Right renal pelvis (tissue), 4 donors: ENCODE measurements around the gene GEMIN7. TPM values are rescaled to one million over a fixed set of nuclear protein-coding genes. Genes with fewer than 3 reads are reported as not detected.

ENCODE experiments used
- DNase-seq, 4 donors: peaks; one replicate each; pipeline ENCODE4 v3.0.0-alpha.2; 2013; ENCODE audit warnings: low read depth in 4 of 4, low spot score in 3 of 4, missing footprints in 1 of 4
- polyA plus RNA-seq, 4 donors: library from polyadenylated mRNA; unstranded; fragments of 120-200 nt; gene quantifications; one replicate each; pipeline ENCODE4 v1.2.1, GENCODE V29; 2013; ENCODE audit not compliant: insufficient read length in 4 of 4

Gene GEMIN7
- polyA plus RNA-seq, 4 donors, result 19.0 to 26.7 (median 21.8) TPM

DNA sequence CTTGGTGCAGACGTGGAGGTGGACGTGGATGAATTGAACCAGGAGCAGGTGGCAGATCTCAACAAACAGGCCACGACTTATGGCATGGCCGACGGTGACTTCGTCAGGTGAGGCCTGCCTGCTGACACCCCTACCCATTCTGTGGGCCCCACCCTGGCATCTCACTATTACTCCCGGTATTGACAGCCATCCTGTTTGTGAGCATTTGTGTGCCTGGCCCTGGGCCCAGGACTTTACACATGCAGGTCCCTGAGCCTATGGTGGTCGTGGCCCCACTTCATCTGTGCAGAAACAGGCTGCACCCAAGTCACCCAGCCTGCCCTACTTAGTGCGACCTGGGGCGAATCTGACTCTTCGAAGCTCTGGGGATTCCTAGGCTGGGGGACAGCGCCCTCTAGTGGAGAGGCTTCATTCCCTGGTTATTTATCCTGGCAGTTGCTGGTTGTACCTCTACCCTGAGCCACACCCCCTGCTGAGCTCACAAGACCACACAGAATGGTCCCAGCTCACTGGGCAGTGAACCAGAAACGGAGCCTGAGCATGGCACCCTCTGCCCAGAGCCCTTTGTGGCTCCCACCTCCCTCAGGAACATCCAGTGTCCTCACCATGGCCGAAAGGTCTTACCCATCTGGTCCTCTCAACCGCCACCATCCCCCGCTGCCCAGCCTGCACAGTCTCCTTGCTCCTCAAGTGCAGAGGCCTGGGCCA, 19.6 kb upstream of the GEMIN7 start:
- DNase-seq, result no peak

- no peak for DNase-seq
Observed at GRCh38 chr19:45061965-45062364, 17.1 kb upstream of the GEMIN7 start.

DNA sequence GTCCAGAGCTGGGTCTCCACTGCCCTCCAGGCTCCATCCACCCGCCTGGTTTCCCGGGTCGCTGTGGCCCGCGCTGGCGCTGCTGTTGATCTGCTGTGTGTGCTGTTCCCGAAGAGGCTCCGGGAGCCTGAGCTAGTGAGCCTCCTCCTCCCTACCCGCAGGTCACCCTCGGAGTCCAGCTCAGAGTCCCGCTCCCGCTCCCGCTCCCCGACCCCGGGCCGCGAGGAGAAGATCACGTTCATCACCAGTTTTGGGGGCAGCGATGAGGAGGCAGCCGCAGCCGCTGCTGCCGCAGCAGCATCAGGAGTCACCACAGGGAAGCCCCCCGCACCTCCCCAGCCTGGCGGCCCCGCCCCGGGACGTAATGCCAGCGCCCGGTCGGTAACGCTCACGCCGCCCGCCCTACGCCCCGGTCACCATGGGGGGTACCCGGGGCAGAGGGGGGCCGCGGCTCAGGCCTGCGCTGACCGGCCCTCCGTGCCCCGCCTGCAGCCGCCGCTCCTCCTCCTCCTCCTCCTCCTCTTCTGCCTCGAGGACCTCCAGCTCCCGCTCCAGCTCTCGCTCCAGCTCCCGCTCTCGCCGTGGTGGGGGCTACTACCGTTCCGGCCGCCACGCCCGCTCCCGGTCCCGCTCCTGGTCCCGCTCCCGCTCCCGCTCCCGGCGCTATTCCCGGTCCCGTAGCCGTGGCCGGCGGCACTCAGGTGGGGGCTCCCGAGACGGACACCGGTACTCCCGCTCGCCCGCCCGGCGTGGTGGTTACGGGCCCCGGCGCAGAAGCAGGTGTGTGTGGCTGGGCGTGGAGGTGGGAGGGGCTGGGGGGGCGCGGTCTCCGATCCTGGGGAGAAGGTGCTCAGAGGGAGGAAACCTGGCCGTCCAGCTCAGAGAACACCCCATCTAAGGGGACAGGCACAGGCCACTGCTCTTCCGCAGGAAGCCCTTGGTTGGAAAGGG, 14.9 kb upstream of the GEMIN7 start:
- no peak for DNase-seq

- DNase-seq, result no peak
Observed at GRCh38 chr19:45066921-45067661, 12.0 kb upstream of the GEMIN7 start.

GRCh38 chr19:45068041-45068440, 11.0 kb upstream of the GEMIN7 start:
- no peak for DNase-seq

DNA sequence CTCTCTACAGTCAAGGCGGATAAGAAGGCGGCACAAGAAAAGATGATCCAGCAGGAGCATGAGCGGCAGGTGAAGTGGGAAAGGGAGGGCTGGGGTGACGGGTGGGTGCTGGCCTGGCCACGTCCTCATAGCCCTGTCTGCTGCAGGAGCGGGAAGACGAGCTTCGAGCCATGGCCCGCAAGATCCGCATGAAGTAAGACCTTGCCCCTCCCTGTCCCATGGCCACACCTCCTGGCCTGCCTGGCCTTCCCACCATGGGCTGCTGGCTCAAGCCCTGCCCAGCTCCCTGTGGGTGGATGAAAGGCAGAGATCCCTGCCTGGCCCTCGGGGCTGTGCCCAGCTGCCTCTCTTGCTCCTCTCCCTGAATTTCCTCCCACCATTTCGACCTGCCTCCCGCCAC, 10.0 kb upstream of the GEMIN7 start:
- DNase-seq, result no peak

GRCh38 chr19:45070214-45070613, 8.8 kb upstream of the GEMIN7 start:
- no peak for DNase-seq

- no peak for DNase-seq
Observed at GRCh38 chr19:45070861-45071544, 8.1 kb upstream of the GEMIN7 start.

DNA sequence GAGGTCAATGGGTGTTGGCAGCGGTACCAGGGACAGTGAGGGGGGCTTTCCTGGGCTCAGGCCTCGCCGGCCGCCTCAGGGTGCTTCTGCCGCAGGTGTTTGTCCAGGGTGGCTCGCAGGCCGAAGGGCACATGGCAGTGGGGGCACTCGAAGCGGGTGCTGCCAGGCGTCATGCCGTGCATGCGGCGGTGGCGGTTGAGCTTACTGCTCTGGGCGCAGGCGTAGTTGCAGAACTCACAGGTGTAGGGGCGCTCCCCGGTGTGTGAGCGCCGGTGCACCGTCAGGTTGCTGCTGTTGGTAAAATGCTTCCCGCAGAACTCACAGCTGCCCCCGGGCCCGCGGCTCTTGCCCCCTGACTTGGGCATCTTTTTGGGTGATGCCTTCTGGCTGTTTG, 7.5 kb upstream of the GEMIN7 start:
- DNase-seq, result no peak

- DNase-seq, result no peak
Observed at GRCh38 chr19:45071969-45072790, 6.9 kb upstream of the GEMIN7 start.

DNA sequence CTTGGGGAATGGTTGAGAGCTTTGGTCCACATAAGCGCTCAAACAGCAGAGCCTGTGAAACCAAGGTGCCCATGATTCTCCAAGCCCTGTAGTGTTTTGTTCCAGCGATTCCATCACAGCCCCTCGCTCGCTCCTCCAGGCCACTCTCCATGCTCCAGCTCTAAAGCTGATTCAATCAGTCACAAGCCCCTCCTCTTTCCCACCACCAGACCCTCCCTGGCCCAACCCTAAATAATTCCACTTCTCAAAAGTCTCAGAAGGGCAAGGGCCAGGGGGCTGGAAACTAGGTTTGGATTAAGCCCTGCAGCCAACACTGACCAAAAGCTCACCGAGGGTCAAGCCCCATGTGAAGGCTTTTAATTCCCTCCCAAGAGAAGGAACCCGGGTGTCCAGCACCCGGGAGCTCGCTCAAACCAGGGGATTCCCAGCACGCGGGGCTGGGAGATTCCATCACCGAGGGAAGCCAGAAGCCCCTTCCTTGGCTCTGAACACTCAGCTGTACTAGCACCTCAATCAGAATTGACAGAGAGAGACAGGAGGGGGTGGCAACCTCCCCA, 4.2 kb upstream of the GEMIN7 start:
- DNase-seq, result no peak

DNA sequence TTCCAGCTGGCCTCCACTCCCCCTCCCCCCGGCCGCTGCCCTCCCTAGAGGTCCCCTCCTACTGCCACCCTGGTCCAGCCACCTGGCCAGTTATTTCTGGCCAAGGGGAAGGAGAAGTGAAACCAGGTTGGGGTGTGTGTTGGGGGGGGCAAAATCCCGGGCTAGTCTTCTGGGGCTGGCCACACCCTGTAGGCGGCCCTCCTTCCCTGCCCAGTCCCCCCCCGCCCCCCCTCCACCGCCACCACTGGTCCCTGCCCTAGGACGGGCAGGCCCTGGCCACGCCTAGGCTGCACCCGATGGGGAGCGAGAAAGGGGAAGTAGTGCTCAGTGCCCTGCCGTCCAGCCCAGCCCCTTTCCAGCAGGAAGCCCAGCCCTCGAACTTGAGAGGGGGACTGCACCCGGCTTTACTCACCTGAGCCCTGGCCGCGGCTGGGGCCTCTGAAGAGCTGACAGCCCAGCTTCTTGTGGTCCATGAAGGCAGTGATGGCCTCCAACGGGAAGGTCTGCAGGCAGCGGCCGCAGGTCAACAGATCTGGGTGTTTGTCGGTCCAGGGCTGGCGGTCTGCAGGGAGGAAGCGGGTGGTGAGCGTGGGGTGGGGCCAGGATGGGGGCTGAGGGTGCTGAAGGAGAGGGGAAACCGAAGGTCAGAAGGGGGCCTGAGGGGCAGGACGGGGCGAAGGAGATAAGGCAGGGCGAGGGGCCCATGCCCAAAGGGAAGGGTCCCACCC, 3.6 kb upstream of the GEMIN7 start:
- DNase-seq, result no peak

DNA sequence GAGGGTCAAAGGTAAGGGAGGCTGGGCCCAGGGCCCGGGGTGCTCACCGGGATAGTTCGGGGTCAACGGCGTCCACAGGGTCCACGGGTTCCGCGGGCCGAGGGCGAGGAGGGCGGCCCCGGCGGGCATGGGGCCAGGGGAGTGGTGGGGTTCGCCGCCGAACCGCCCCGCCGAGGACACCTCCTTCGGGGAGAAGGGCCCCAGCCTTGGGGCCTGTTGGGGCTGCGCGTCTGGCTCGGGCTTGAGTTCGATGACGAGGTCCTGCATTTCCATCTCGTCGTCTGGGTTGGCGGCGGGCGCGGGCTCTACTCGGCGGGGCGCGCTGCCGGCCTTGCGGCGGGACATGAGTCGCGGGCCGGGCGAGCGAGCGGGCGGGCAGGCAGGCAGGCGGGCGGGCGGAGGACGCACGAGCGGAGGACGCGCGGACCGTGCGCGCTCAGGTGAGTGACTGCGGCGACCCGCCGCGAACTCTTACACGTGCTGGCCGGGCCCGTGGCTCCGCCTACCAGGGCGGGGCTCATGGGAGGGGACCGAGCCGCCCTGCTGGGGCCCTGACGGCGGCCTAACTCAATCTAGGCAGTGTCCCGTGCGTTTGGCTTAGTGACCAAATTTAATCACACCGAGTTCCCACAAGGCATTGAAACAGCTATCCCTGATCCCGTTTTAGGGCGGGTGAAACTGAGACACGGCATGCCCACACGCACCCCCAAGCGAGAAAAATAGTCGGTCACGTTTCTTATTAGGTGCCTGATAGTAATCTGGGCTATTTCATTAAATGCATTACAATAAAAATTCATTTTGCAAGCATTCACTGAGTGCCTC, 2.8 kb upstream of the GEMIN7 start, which contains the start of gene ZNF296:
TSS of gene ZNF296 (minus strand) at position 450 of the 822 bp plus-strand sequence. CDS start at position 345, 105 bp downstream.
- no peak for DNase-seq

GRCh38 chr19:45076851-45077730, 2.0 kb upstream of the GEMIN7 start:
- DNase-seq, result no peak

DNA sequence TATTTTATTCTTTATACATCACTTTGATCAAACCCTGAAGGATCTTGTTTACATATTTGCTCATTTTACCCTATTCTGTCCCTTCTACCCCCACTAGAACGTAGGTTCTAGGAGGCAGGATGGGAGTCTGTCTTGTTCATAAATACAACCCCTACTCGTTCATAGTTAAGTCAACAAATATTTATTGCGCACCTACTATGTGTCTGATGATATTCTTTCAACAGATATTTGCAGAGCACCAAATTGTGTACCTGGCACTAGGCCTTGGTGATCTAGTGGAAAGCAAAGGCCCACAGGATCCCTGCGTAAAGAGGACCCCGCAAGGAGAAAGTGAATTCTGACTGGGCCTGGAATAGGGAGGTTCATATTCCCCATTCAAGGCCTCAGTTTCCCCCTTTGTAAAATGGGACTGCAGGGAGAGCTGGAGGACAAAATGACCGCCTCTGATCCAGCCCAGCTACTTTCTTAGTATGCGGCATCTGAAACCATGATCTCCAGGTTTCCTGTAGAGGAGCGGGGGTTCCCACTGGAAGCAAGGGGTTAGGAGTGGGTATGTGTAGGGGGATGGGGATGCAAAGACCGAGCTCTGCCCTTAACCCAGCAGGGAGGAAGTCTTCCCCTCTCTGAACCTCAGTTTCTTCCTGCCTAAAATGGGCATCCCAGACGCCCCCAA, 534 bp upstream of the GEMIN7 start:
- no peak for DNase-seq

DNA sequence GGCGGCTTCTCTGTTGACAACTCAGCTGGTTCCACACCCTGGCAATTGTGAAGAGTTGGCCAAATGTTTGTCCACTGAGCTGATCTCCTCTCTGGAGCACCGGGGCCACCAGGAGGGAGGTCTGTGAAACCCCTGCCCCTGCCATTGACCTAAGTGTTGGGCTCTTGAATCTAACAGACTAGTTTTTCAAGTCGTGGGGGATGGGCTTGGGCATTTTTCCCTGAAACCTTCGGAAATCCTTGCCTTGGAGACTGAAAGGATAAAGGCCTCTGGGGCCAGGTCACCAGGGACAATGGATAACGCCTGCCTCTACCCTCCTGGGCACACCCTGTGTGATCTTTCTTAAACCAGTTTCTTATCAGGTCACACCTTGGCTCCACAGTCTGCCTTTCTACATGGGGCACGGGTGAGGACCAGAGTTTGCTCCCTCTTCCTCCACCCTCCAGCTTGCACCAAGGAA, 881 bp downstream of the GEMIN7 start:
- DNase-seq, result no peak
